ENCODE data around the gene NHP2. TPM values are rescaled to one million over a fixed set of nuclear protein-coding genes. Genes with fewer than 3 reads are reported as not detected.
A peak's percentile ranks its signal among the peaks of the same experiment; 100 is the strongest.

The NHP2 gene
- total RNA-seq, 1 experiment from 2014 or later: 263 TPM

DNA sequence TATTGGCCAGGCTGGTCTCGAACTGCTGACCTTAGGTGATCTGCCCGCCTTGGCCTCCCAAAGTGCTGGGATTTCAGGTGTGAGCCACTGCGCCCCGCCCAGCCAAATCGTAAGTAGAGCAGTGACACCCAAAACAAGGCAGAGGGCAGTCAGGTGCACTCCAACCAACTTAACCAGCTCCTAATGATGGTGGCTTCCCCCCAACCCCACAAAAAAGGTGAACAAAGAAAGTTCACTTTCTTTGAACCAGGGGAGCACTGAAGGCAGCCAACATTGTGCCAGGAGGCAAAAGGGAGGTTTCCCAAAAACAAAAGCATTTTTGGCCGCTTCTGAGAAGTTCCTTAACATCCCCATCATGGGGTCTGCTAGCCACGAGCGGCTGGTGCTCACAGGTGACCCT lies 23.9 kb upstream of the NHP2 start:
- POLR2A ChIA-PET: interaction anchor here (1.0 kb wide), 2 partner anchors 15 to 26 kb away, joined by 3 read pairs; partner anchors contain the start of gene HNRNPAB
- DNase-seq (ENCODE audit: low spot score) (peak; percentile 43), ATAC-seq (peak; percentile 11)
- H3K36me3 Mint-ChIP-seq: peaks cover 2% of the 10 kb centered on the region; the same call in 1 of the 2 replicates
- no peaks in the 10 kb centered on the region; the same call in 1 of the 2 replicates for H3K27me3 Mint-ChIP-seq (ENCODE audit: low read depth)
- CTCF ChIA-PET: interaction anchor here (0.5 to 1.9 kb wide), 17 partner anchors 8 to 753 kb away, joined by 3 to 10 read pairs (median 5); partner anchors contain the start of genes HNRNPAB, NHP2 and PHYKPL
- H3K9me3 Mint-ChIP-seq: peaks cover 3% of the 10 kb centered on the region; the same call in 1 of the 2 replicates
- H3K4me3 Mint-ChIP-seq: no peak overlapping the region
- TF ChIP-seq FOXP1 (CRISPR knock-in tag; IDR thresholded peaks at IDR 0.05; ENCODE audit: borderline replicate concordance): 0 out of 2 replicates have a peak, but pooled peaks have one; percentile 19
- TF ChIP-seq, protein P1, sequence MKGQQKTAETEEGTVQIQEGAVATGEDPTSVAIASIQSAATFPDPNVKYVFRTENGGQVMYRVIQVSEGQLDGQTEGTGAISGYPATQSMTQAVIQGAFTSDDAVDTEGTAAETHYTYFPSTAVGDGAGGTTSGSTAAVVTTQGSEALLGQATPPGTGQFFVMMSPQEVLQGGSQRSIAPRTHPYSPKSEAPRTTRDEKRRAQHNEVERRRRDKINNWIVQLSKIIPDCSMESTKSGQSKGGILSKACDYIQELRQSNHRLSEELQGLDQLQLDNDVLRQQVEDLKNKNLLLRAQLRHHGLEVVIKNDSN (CRISPR knock-in tag; IDR thresholded peaks at IDR 0.05): 0 out of 2 replicates have a peak, but pooled peaks have one; percentile 25
- TF ChIP-seq ATF1 (CRISPR knock-in tag; IDR thresholded peaks at IDR 0.05): no peak
- TF ChIP-seq ZNF671 (CRISPR knock-in tag; IDR thresholded peaks at IDR 0.05): no peak
- TF ChIP-seq, protein P2, sequence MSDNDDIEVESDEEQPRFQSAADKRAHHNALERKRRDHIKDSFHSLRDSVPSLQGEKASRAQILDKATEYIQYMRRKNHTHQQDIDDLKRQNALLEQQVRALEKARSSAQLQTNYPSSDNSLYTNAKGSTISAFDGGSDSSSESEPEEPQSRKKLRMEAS (CRISPR knock-in tag; IDR thresholded peaks at IDR 0.05): 0 out of 2 replicates have a peak, but pooled peaks have one; percentile 30
- TF ChIP-seq NR1H2 (CRISPR knock-in tag; IDR thresholded peaks at IDR 0.05): no peak
- H3K4me1 Mint-ChIP-seq: peaks cover 46% of the 10 kb centered on the region
- peak overlapping the region; percentile 60; the same call in 1 of the 2 replicates for H3K27ac Mint-ChIP-seq

DNA sequence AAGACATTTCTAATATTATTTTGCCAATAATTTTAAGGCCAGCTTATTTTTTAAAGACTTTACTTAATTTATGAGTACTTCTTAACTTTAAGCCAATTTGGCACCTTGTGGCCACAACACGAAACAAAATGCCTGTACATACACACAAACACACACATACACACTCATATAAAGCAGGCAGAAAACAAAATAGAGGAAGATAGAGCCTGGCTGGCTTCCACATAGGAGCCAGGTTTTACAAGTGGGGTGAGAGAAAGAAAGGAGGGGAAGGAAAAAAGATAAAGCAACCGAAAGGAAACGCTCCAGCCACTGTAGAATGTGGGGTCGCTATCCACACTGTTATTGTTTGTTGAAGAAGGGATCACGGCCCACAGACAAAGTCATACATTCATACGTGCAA lies 23.1 kb upstream of the NHP2 start:
- DNase-seq (ENCODE audit: low spot score): no peak
- no peak for TF ChIP-seq ESRRA (CRISPR knock-in tag; IDR thresholded peaks at IDR 0.05; ENCODE audit: borderline replicate concordance)
- TF ChIP-seq CREM (CRISPR knock-in tag; IDR thresholded peaks at IDR 0.05): no peak
- no peak for TF ChIP-seq NFE2L1 (CRISPR knock-in tag; IDR thresholded peaks at IDR 0.05)
- no peak for TF ChIP-seq RELA (CRISPR knock-in tag; IDR thresholded peaks at IDR 0.05; ENCODE audit: borderline replicate concordance)
- TF ChIP-seq, protein P3, sequence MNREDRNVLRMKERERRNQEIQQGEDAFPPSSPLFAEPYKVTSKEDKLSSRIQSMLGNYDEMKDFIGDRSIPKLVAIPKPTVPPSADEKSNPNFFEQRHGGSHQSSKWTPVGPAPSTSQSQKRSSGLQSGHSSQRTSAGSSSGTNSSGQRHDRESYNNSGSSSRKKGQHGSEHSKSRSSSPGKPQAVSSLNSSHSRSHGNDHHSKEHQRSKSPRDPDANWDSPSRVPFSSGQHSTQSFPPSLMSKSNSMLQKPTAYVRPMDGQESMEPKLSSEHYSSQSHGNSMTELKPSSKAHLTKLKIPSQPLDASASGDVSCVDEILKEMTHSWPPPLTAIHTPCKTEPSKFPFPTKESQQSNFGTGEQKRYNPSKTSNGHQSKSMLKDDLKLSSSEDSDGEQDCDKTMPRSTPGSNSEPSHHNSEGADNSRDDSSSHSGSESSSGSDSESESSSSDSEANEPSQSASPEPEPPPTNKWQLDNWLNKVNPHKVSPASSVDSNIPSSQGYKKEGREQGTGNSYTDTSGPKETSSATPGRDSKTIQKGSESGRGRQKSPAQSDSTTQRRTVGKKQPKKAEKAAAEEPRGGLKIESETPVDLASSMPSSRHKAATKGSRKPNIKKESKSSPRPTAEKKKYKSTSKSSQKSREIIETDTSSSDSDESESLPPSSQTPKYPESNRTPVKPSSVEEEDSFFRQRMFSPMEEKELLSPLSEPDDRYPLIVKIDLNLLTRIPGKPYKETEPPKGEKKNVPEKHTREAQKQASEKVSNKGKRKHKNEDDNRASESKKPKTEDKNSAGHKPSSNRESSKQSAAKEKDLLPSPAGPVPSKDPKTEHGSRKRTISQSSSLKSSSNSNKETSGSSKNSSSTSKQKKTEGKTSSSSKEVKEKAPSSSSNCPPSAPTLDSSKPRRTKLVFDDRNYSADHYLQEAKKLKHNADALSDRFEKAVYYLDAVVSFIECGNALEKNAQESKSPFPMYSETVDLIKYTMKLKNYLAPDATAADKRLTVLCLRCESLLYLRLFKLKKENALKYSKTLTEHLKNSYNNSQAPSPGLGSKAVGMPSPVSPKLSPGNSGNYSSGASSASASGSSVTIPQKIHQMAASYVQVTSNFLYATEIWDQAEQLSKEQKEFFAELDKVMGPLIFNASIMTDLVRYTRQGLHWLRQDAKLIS (CRISPR knock-in tag; IDR thresholded peaks at IDR 0.05; ENCODE audit: borderline replicate concordance): no peak
- TF ChIP-seq, protein P1 (CRISPR knock-in tag; IDR thresholded peaks at IDR 0.05): no peak
- TF ChIP-seq, protein P4, sequence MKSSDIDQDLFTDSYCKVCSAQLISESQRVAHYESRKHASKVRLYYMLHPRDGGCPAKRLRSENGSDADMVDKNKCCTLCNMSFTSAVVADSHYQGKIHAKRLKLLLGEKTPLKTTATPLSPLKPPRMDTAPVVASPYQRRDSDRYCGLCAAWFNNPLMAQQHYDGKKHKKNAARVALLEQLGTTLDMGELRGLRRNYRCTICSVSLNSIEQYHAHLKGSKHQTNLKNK (CRISPR knock-in tag; IDR thresholded peaks at IDR 0.05): no peak
- TF ChIP-seq SMAD3 (CRISPR knock-in tag; IDR thresholded peaks at IDR 0.05; ENCODE audit: borderline replicate concordance): no peak
- H3K4me3 Mint-ChIP-seq: no peak overlapping the region
- peaks cover 2% of the 10 kb centered on the region; the same call in 1 of the 2 replicates for H3K36me3 Mint-ChIP-seq
- H3K27me3 Mint-ChIP-seq (ENCODE audit: low read depth): no peaks in the 10 kb centered on the region; the same call in 1 of the 2 replicates
- H3K27ac Mint-ChIP-seq: 0 out of 2 replicates have a peak overlapping the region, but pooled peaks have one; percentile 74
- no peak for ATAC-seq
- ChIA-PET CTCF (interaction anchor here (0.5 to 1.9 kb wide), 5 partner anchors 9 to 101 kb away, joined by 3 to 10 read pairs (median 9); partner anchors contain the start of gene HNRNPAB), POLR2A (no interaction called here)
- peaks cover 3% of the 10 kb centered on the region; the same call in 1 of the 2 replicates for H3K9me3 Mint-ChIP-seq
- peaks cover 38% of the 10 kb centered on the region for H3K4me1 Mint-ChIP-seq

DNA sequence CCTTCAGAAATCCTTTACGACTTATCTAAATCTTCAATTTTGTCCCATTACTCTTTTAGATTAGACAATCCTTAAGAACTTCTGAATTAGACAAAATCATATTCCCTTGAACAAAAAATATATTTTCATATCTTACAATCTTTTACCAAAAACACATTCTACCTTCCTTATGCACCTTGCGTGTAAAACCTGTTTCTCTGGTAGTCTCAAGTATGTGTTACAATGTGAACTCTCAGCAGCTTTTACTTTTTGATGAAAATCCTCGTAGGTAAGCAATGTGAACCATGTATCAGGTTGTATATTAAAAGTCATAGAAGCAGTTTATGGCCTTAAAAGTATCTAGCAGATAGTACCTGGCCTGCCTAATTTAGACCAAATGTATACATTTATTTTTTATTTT lies 20.8 kb upstream of the NHP2 start:
- H3K4me3 Mint-ChIP-seq: no peak overlapping the region
- H3K4me1 Mint-ChIP-seq: peaks cover 38% of the 10 kb centered on the region
- ATAC-seq (no peak), DNase-seq (ENCODE audit: low spot score) (no peak)
- no peak overlapping the region for H3K27ac Mint-ChIP-seq
- POLR2A ChIA-PET: no interaction called here
- H3K9me3 Mint-ChIP-seq: peaks cover 3% of the 10 kb centered on the region; the same call in 1 of the 2 replicates
- CTCF ChIA-PET: no interaction called here
- peaks cover 2% of the 10 kb centered on the region; the same call in 1 of the 2 replicates for H3K36me3 Mint-ChIP-seq
- H3K27me3 Mint-ChIP-seq (ENCODE audit: low read depth): no peaks in the 10 kb centered on the region; the same call in 1 of the 2 replicates
- TF ChIP-seq OVOL2 (CRISPR knock-in tag; IDR thresholded peaks at IDR 0.05; ENCODE audit: borderline replicate concordance): no peak
- no peak for TF ChIP-seq SP1 (CRISPR knock-in tag; conservative IDR thresholded peaks at IDR 0.05)
- TF ChIP-seq, protein P5, sequence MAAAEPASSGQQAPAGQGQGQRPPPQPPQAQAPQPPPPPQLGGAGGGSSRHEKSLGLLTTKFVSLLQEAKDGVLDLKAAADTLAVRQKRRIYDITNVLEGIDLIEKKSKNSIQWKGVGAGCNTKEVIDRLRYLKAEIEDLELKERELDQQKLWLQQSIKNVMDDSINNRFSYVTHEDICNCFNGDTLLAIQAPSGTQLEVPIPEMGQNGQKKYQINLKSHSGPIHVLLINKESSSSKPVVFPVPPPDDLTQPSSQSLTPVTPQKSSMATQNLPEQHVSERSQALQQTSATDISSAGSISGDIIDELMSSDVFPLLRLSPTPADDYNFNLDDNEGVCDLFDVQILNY (CRISPR knock-in tag; IDR thresholded peaks at IDR 0.05): no peak
